Keratinocyte (primary cell): Measurements from ENCODE around the gene MORC4. TPM values are rescaled to one million over a fixed set of nuclear protein-coding genes. Genes with fewer than 3 reads are reported as not detected.

Experiments used
- DNase-seq: peaks from one replicate; pipeline ENCODE4 v3.0.0-alpha.2; 2011; ENCODE audit warnings: low read depth, missing footprints, low spot score
- FAIRE-seq: peaks from 2 replicates; lab custom pipeline; 2011; peaks lifted over from hg19 to GRCh38; lab: Jason Lieb, UNC
- H2AFZ ChIP-seq: 2 replicates; pipeline ENCODE4 v1.6.0; 2012; ENCODE audit warnings: low read length, control low read depth, inconsistent platforms; ENCODE audit not compliant: control insufficient read depth
- H3K27ac ChIP-seq: 2 replicates; pipeline ENCODE4 v1.5.1; 2011; ENCODE audit warnings: low read length; ENCODE audit not compliant: control insufficient read depth, insufficient read depth
- H3K27me3 ChIP-seq: 3 replicates; pipeline ENCODE4 v1.6.0; 2011; ENCODE audit warnings: low read length; ENCODE audit not compliant: control insufficient read depth, insufficient read depth; ENCODE audit errors: extremely low read depth
- H3K36me3 ChIP-seq, 2 experiments: 2 replicates in 1 of 2; 3 replicates in 1 of 2; pipeline ENCODE4 v1.5.1; 2011; ENCODE audit warnings: low read length in 2 of 2, mild to moderate bottlenecking in 1 of 2; ENCODE audit not compliant: control insufficient read depth in 2 of 2, insufficient read depth in 2 of 2; ENCODE audit errors: extremely low read depth in 1 of 2
- H3K4me1 ChIP-seq: 3 replicates; pipeline ENCODE4 v1.5.1; 2011; ENCODE audit warnings: low read length; ENCODE audit not compliant: control insufficient read depth, insufficient read depth; ENCODE audit errors: extremely low read depth
- H3K4me2 ChIP-seq: 3 replicates; pipeline ENCODE4 v1.6.0; 2011; ENCODE audit warnings: low read depth, low read length; ENCODE audit not compliant: control insufficient read depth, insufficient read depth; ENCODE audit errors: extremely low read depth
- H3K4me3 ChIP-seq, 3 experiments: fragments of 200-600 bp in 1 of 3; sonication (generic) in 1 of 3; 2 replicates in 2 of 3; 3 replicates in 1 of 3; pipeline ENCODE4 v1.5.1; 2011 to 2016; ENCODE audit warnings: low read length in 3 of 3, mild to moderate bottlenecking in 3 of 3, control low read depth in 2 of 3, inconsistent platforms in 1 of 3, low read depth in 1 of 3, mixed read lengths in 1 of 3, mixed run types in 1 of 3, moderate library complexity in 1 of 3; ENCODE audit not compliant: control insufficient read depth in 2 of 3, insufficient read depth in 2 of 3; ENCODE audit errors: extremely low read depth in 1 of 3
- H3K79me2 ChIP-seq: 2 replicates; pipeline ENCODE4 v1.6.0; 2012; ENCODE audit warnings: low read length; ENCODE audit not compliant: control insufficient read depth, insufficient read depth
- H3K9ac ChIP-seq: 3 replicates; pipeline ENCODE4 v1.6.0; 2011; ENCODE audit warnings: low read length; ENCODE audit not compliant: control insufficient read depth, insufficient read depth; ENCODE audit errors: extremely low read depth
- H3K9me1 ChIP-seq: 3 replicates; pipeline ENCODE4 v1.6.0; 2011; ENCODE audit warnings: low read length; ENCODE audit not compliant: control insufficient read depth, insufficient read depth; ENCODE audit errors: extremely low read depth
- H3K9me3 ChIP-seq: 2 replicates; pipeline ENCODE4 v1.5.1; 2012; ENCODE audit warnings: low read depth, low read length; ENCODE audit not compliant: control insufficient read depth
- H4K20me1 ChIP-seq: 3 replicates; pipeline ENCODE4 v1.6.0; 2011; ENCODE audit warnings: low read length; ENCODE audit not compliant: control insufficient read depth, insufficient read depth; ENCODE audit errors: extremely low read depth
- EZH2 ChIP-seq: IDR thresholded peaks from one replicate; pipeline ENCODE4 v1.6.1; 2012; ENCODE audit warnings: inconsistent platforms, mild to moderate bottlenecking, low read length, moderate library complexity
- dilution Hi-C: fragments of 300-500 bp; cut with MboI; formaldehyde crosslinking; loops from one replicate; pipeline ENCODE4 v1.7.0; 2020; ENCODE audit warnings: low sequenced_read_pairs; ENCODE audit not compliant: extremely low pct_ligation_motif_present
- polyA plus RNA-seq, 5 experiments: library from polyadenylated mRNA; depleted of rRNA in 3 of 5; stranded (reverse) in 3 of 5; stranded (forward) in 1 of 5; unstranded in 1 of 5; fragments of >200 nt; gene quantifications; 1 replicate in 1 of 5; 2 replicates in 3 of 5; 3 replicates in 1 of 5; pipeline versions ENCODE4 v1.2.1 to v1.2.3, GENCODE V29; 2011 to 2012; ENCODE audit warnings: missing spikeins in 2 of 5, low read depth in 1 of 5, low replicate concordance in 1 of 5
- TF ChIP-seq, protein P1 (sequence below), 3 experiments: IDR thresholded peaks in 1 of 3; conservative IDR thresholded peaks in 1 of 3; optimal IDR thresholded peaks in 1 of 3; 2 replicates in 2 of 3; 3 replicates in 1 of 3; pipeline versions ENCODE3 to v1.5.1; 2011; ENCODE audit warnings: low read length in 3 of 3, mild to moderate bottlenecking in 3 of 3, moderate library complexity in 2 of 3, control low read depth in 1 of 3, inconsistent platforms in 1 of 3; ENCODE audit not compliant: insufficient read depth in 2 of 3; ENCODE audit errors: extremely low read depth in 1 of 3

The MORC4 gene
- polyA plus RNA-seq, 1 donor (not counting 4 experiments of a cell fraction or from before 2014, with no cell fraction given): 21.0 TPM

DNA sequence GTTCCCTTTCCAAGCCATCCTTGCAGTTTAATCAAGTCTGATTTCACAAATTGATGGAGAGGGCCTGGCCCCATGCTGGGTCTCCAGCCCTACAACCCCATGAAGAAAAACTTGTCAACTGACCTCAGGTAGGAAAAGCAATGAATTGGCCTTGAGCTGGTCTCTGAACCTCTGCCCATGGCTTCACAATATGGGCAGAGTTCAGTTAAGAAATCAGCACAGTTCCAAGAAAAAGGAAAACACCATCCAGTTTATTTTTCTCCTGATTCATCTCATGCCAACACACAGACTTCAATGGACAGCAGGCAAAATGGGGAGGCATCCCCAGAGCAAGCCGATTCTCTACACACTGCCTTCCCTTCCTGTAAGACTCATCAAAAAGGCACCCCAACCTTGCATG lies 100.2 kb downstream of the MORC4 start:
- no peak overlapping the region for H3K9ac ChIP-seq
- no peaks in the 10 kb centered on the region for H3K9me3 ChIP-seq
- dilution Hi-C loops: no loop called here
- H3K79me2 ChIP-seq: no peaks in the 10 kb centered on the region
- no peak overlapping the region for H3K4me3 ChIP-seq
- no peaks in the 10 kb centered on the region for H4K20me1 ChIP-seq
- DNase-seq (no peak), FAIRE-seq (no peak)
- peaks cover 7% of the 10 kb centered on the region for H3K27me3 ChIP-seq
- H3K4me1 ChIP-seq: peaks cover 8% of the 10 kb centered on the region
- no peak overlapping the region for H3K4me2 ChIP-seq
- H2AFZ ChIP-seq: no peak overlapping the region
- H3K36me3 ChIP-seq: no peaks in the 10 kb centered on the region
- H3K9me1 ChIP-seq: no peaks in the 10 kb centered on the region
- no peak overlapping the region for H3K27ac ChIP-seq
- TF ChIP-seq, protein P1, sequence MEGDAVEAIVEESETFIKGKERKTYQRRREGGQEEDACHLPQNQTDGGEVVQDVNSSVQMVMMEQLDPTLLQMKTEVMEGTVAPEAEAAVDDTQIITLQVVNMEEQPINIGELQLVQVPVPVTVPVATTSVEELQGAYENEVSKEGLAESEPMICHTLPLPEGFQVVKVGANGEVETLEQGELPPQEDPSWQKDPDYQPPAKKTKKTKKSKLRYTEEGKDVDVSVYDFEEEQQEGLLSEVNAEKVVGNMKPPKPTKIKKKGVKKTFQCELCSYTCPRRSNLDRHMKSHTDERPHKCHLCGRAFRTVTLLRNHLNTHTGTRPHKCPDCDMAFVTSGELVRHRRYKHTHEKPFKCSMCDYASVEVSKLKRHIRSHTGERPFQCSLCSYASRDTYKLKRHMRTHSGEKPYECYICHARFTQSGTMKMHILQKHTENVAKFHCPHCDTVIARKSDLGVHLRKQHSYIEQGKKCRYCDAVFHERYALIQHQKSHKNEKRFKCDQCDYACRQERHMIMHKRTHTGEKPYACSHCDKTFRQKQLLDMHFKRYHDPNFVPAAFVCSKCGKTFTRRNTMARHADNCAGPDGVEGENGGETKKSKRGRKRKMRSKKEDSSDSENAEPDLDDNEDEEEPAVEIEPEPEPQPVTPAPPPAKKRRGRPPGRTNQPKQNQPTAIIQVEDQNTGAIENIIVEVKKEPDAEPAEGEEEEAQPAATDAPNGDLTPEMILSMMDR (optimal IDR thresholded peaks at IDR 0.05 in 1 of 3, IDR thresholded peaks at IDR 0.05 in 1 of 3, conservative IDR thresholded peaks at IDR 0.05 in 1 of 3; ENCODE audit: extremely low read depth in 1 of 3, insufficient read depth in 2 of 3, low read length in 3 of 3): no peak
- TF ChIP-seq EZH2: no peak

GRCh38 chrX:106899276-106899675 lies 100.7 kb downstream of the MORC4 start:
- Histone ChIP-seq H3K36me3 (no peaks in the 10 kb centered on the region), H4K20me1 (no peaks in the 10 kb centered on the region), H3K4me3 (no peak overlapping the region), H3K4me2 (no peak overlapping the region), H3K9me1 (no peaks in the 10 kb centered on the region), H3K27me3 (peaks cover 7% of the 10 kb centered on the region), H3K9ac (no peak overlapping the region), H3K27ac (no peak overlapping the region), H2AFZ (no peak overlapping the region), H3K79me2 (no peaks in the 10 kb centered on the region), H3K4me1 (peaks cover 13% of the 10 kb centered on the region), H3K9me3 (no peaks in the 10 kb centered on the region)
- TF ChIP-seq EZH2: no peak
- TF ChIP-seq, protein P1 (optimal IDR thresholded peaks at IDR 0.05 in 1 of 3, IDR thresholded peaks at IDR 0.05 in 1 of 3, conservative IDR thresholded peaks at IDR 0.05 in 1 of 3; ENCODE audit: extremely low read depth in 1 of 3, insufficient read depth in 2 of 3, low read length in 3 of 3): no peak
- FAIRE-seq (no peak), DNase-seq (no peak)
- dilution Hi-C loops: no loop called here
